Measurements from ENCODE around the gene DPYSL5.
"Not testable (repeated sequence)": the region's sequence is repeated elsewhere in the genome, so short reads cannot be mapped to it uniquely, and the experiment has no call there.

DPYSL5 gene, protein sequence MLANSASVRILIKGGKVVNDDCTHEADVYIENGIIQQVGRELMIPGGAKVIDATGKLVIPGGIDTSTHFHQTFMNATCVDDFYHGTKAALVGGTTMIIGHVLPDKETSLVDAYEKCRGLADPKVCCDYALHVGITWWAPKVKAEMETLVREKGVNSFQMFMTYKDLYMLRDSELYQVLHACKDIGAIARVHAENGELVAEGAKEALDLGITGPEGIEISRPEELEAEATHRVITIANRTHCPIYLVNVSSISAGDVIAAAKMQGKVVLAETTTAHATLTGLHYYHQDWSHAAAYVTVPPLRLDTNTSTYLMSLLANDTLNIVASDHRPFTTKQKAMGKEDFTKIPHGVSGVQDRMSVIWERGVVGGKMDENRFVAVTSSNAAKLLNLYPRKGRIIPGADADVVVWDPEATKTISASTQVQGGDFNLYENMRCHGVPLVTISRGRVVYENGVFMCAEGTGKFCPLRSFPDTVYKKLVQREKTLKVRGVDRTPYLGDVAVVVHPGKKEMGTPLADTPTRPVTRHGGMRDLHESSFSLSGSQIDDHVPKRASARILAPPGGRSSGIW

DNA sequence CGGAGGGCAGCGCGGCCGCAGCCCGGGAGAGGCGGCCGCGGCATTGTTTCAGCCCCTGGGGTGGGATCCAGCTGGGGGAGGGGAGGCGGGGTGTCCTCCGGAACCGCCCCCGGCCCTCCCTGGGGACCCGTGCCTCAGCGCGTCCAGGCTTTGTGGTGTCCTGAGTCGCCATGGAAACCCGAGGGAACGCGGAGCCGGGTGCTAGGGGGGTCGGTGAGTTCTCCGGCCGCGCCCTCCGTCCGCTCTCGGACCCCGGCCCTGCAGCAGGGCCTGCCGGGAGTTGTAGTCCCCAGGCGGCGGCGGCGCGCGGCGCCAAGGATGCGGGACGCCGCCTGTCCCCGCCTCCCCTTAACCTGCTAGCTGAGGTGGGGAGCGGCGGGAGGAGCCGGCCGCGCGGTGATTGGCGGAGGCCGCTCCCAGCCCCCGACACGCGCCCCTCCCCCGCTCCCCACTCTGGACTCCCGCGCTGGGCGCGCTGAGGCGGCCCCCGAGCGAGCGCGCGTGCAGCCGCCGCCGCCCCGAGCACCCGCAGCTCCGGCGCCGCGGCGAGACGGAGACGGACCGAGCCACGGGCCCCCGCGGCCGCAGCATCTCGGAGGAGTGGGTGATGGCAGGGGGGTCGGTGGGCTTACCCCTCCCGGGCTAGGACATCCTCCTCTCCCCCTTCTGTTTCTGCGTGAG, at the start of gene DPYSL5:
Gene DPYSL5, plus strand, starts transcription at position 478 of the 681 bp plus-strand sequence. CDS start 50,368 bp downstream, outside the sequence.
- DNase-seq (ENCODE audit: low spot score): no peak

DNA sequence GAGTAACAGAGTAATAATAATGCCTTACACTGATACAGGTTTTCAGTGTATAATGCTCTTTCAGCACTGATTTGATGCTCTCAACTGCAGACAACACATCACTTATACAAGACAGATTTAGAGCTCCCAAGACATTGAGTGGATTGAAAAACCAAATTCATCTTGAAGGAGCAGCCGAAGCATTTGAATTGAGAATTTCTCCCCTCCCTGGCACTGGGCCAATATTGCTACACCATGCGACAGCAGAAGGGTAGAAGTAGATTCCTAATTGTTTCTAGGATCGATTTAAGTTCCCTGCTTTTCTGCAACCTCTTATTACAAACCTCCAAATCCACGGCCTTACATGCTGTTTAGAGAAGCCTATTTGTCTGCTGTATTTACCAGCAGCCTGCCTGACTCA, 46.6 kb upstream of the DPYSL5 start:
- no peak for DNase-seq (ENCODE audit: low spot score)

DNA sequence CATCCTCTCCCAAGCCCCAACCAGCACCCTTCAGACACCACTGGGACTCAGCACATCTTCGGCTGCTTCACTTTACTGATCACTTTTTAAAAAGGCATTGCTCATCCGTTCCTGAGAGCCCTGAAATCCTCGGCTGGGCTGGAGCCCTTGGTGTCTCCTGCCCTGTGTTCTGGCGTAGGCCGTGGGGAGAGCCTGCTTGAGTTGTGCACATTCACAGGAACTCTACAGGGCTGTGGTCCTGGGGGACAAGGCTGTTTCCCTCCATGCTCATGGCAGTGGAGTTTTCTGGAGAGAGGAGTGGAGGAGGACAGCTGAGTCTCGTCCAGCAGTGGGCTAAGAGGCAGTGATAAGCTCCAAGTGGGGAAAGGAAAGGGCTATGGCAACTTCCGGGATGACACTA, 46.1 kb upstream of the DPYSL5 start:
- no peak for DNase-seq (ENCODE audit: low spot score)

DNA sequence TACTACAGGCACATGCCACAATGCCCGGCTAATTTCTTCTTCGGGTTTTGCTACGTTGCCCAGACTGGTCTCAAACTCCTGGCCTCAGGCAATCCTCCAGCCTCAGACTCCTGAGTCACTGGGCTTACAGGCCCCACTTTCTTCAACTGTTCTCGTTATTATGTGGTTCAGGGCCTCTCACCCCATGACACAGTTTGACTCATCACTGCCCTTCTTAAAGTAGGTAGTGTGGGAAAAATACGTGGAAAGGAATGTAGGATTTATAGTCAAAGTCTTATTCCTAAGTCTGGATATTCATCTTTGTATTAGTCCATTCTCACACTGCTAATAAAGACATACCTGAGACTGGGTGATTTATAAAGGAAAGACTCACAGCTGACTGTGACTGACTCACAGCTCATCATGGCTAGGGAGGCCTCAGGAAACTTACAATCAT, 42.7 kb upstream of the DPYSL5 start:
- DNase-seq (ENCODE audit: low spot score): no peak

DNA sequence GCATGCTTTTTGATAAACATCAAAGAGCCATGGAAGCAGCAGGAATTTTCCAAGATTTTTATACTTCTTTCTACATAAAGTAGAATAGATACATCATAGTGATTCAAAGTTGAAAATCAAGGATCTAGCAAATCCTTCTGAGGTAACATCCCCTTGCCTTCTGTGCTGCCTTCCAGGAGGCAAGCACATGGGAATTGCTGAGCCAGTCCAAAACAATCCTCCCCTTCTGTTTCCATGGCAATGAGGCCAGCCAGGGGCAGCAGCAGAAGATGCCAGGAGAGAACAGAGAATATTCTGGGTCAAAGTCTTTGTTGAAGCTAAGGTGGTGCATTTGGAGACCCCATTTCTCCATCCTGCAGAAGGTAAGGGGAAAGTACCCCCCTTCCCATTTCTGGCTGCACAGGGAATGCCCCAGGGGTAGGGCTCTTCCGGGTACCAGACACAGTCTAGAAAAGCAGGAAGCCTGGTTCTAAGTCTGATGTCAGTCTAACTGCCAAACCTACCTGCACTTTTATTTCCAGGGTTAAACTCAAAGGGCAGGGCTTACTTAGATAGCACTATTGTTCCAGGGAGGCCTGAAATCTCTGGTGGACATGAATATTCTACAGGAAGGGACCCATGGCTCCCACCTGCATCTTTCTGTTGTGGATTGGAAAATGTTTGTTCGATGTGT, 40.0 kb upstream of the DPYSL5 start:
- DNase-seq (ENCODE audit: low spot score): no peak

DNA sequence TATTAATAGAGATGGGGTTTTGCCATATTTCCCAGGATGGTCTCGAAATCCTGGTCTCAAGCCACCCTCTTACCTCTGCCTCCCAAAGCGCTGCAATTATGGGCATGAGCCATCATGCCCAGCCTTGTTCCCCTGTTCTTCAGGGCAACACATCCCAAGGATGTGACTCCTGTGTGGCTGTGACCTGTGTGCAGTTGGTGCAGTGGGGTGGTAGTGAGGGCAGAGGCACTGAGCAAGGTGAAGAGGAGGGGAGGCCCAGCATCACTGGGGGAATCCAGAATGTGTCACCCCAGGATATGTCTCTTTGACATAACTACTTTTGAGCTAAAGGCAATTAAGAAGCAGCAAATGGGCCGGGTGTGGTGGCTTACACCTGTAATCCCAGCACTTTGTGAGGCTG, 38.7 kb upstream of the DPYSL5 start:
- DNase-seq (ENCODE audit: low spot score): no peak

DNA sequence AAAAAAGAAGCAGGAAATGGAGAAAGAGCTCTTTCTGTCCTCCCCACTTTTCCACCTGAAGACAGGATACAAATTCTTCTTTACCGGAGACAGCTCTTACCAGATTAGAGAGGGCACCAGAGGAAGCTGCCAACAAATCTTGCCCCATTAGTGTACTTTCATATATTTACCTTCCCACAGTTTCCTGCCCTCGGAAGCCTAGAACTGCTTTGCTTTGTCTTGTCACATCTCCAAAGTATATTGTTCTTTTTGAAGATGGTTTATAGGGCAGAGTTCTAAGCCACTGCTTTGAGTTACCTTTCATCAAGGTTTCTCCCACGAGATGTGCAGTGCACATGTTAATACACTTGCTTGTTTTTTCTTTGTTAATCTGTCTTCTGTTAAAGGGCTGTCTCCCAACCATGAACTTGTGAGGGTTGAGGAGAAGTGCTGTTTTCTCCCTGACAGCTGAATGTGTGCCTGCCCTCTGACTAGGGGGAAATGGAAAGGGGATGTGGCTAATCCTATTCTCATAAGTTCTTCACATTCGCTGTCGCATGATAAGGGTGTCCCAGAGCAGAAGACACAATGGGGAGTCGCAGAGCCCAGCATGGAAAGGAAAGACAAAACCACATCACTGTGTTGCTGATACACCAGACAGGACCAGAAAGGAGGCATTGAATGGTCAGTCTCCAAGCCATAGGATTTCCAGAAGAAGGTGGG, 37.9 kb upstream of the DPYSL5 start:
- DNase-seq (ENCODE audit: low spot score): no peak

DNA sequence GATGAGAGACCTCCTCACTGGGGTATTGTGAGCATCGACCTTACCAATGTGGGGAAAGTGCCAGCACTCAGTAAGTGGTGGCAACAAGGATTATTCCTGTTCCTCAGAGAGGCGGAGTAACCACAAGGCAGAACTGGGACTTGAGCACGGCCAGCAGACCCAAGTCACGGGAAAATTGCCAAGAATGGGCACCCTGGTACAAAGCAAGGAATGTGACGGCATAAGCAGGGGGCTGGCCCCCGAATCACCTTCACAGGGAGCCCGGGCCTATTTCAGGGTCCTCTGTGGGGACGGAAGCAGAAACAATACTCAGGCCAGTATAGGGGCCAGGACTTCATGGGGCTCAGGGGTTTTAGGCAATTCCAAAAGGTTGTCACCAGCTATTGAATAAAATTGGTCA, 36.7 kb upstream of the DPYSL5 start:
- DNase-seq (ENCODE audit: low spot score): no peak

DNA sequence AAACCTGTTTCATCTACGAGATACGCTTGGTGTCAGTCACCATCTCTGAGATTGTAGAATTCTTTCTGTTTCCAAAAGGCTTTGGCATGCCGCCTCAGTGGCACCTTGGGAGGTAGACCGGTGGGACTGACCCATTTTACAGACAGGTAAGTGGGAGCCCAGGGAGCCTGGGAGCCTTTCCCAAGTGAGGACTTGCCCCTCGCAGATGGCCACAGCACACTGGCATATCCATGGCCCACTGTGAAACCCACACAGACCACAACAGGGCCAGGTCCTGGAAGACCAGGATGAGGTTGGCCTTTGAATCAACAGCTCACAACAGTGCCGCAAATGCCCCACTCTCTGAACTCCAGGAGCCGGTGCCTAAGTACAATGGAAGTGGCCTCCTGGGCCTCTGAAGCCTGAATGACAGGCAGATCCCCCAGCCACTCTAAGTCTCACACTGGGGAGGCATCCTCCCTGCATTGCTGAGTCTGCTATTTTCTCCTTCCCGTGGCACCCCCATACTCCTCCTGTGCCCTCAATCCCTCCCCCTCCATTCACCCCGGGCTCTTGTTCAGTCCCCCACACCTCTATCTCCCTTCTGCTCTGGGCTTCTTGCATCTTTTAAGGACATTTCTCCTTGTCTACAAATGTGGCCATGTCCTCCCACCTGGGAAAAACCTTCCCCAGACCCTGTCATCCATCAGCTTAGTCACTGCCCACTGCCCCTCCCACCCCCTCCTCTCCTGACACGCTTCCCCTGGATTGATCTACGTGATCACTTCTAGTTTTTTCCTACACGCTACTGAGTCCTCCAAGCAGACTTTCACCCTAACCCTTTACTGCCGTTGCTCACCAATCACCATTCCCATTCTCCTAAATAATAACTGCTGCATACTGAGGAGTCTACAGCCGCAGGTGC, 35.9 kb upstream of the DPYSL5 start:
- DNase-seq (ENCODE audit: low spot score): no peak

DNA sequence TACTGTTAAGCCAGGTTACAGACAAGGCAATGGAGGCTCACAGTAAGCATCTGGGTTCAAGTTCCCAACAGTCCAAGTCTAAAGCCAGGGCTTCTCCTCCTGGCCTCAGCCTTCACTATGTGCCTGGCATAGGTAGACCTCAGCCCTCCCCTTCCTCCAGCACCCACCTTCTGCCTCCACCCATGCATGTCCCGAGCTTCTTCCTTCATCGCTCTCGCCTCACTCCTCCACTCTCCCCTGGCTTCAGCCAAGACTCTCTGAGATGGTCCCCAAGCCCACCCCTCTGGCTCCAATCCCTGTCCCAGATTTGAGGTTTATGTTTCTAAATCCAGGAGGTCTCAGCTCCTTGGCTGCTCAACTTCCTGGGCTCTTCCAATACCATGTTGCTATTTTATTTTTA, 35.2 kb upstream of the DPYSL5 start:
- no peak for DNase-seq (ENCODE audit: low spot score)

DNA sequence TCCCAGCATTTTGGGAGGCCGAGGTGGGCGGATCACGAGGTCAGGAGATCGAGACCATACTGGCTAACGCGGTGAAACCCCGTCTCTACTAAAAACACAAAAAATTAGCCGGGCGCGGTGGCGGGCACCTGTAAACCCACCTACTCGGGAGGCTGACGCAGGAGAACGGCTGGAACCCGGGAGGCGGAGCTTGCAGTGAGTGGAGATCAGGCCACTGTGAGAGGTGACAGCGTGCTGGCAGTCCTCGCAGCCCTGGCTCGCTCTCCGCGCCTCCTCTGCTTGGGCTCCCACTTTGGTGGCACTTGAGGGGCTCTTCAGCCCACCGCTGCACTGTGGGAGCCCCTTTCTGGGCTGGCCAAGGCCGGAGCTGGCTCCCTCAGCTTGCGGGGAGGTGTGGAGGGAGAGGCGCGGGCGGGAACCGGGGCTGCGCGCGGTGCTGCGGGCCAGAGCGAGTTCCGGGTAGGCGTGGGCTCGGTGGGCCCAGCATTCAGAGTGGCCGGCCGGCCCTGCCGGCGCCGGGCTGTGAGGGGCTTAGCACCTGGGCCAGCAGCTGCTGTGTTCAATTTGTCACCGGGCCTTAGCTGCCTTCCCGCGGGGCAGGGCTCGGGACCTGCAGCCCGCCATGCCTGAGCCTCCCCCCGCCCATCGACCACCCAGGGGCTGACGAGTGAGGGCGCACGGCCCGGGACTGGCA, 33.7 kb upstream of the DPYSL5 start:
- not testable (repeated sequence) for DNase-seq (ENCODE audit: low spot score)

DNA sequence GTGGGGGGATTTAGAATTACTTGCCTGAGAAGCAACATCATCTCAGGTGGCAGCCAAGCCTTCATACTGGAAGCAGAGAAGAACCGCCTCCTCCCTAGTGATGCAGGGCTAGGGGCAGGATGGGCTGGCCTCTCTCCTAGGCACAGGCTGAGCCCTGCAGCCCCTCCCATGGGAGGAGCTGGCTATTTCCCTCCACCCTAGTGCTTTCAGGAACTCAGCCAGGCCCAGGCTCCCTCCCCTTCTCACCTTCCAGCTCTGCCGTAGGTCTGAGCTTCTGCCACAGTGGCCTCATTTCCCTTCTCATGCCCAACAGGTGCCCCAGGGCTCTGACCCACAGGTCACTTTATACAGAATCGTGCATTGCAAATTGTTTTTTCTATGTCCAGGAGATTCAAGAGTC, 31.0 kb upstream of the DPYSL5 start:
- no peak for DNase-seq (ENCODE audit: low spot score)

DNA sequence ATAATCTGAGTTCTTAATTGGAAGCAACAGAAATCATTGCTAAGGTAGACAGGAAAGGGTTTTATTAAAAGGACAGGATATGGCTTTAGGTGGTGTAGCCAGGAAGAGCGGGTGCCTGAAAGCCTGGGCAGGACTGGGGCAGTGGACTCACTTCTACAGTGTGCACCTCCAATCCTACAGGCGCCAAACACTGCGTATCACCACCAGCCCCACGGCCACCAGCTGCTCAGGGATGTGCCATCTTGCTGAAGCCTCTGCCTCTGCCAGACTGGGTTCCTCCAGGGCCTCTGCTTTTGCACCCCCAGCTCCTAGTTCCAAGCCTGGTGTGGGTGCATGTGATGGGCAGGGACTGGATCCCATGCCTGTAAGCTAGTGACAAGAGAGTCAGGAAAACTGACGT, 29.7 kb upstream of the DPYSL5 start:
- DNase-seq (ENCODE audit: low spot score): no peak

DNA sequence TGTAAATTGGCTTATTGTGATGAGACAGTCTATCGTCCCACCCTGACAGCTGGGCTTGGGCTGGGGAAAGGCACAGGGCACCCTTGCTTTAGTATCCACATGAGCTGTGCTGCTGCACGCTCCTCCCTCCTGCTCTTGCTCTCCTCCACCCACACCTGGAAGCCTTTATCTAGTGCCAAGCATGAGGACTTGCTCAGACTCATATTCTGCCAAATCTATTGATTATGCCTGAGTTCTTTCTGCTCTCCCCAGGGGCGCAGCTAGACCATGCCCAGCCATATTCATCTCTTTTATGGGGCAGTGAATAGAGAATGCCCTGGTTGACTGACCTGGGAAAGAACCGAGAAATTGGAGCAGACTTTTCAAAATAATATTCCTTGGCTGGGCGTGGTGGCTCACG, 29.0 kb upstream of the DPYSL5 start:
- DNase-seq (ENCODE audit: low spot score): no peak

DNA sequence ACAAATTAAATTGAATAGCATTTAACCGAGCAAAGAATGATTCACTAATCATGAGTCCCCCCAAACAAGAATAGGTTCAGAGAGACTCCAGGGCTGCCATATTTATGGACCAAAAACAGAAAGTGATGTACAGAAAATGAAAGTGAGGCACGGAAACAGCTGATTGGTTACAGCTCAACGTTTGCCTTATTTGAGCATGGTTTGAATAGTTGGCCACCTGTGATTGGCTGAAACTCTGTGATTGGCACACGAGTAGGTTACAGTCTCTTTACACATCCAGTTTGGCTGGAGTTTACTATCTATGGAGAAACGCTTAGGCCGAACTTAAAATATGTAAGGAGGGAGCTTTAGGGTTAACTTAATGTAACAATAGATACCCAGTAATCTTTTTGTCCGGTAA, 27.0 kb upstream of the DPYSL5 start:
- DNase-seq (ENCODE audit: low spot score): no peak

DNA sequence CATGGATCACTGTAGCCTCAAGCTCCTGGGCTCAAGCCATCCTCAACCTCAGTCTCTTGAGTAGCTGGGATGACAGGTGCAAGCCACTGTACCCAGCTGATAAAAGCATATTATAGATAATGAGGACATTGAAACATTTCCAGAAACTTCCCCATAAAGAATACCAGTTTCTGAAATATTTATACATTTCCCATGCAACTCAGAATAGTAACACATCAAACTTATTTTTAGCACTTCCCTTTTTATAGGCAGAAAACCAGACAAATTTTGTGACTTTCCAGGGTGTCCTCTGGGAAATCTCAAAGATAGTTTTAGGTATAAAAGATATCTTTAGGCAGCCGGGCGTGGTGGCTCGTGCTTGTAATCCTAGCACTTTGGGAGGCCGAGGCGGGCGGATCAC, 25.1 kb upstream of the DPYSL5 start:
- no peak for DNase-seq (ENCODE audit: low spot score)

DNA sequence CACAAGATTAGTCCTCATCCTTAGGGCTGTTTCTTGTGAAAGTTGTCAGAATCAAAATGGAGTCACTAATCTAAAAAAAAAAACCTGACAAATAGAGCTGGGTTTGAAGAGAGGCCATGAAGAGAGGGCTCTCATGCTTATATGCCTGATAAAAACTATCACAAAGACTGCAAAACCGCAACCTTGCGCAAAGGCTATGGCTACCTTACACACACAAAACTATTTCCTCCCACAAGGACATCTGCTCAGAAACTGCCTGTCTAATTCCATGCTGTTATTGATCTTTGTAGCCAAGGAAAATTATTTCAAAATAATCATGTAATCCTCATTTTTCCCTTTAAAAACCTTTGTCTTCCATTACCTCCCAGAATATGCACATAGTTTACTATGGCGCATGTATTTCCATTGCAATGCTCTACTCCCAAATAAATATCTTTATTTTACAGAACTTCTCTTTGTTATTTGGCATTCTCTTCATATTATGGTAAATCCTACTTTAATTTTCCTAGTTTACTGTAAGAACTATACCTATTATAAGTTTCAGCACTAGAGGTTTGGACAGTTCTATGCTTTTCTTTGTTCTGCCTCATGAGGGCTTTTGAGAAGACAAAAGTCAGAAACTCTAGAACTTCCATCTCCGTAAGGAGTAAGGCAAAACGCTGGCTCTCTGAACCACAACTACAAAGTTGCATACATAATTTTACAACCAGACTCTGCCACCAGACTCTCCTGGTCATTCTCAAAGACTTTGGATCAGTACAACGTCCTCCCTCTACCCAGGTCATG, 9.6 kb upstream of the DPYSL5 start:
- no peak for DNase-seq (ENCODE audit: low spot score)

DNA sequence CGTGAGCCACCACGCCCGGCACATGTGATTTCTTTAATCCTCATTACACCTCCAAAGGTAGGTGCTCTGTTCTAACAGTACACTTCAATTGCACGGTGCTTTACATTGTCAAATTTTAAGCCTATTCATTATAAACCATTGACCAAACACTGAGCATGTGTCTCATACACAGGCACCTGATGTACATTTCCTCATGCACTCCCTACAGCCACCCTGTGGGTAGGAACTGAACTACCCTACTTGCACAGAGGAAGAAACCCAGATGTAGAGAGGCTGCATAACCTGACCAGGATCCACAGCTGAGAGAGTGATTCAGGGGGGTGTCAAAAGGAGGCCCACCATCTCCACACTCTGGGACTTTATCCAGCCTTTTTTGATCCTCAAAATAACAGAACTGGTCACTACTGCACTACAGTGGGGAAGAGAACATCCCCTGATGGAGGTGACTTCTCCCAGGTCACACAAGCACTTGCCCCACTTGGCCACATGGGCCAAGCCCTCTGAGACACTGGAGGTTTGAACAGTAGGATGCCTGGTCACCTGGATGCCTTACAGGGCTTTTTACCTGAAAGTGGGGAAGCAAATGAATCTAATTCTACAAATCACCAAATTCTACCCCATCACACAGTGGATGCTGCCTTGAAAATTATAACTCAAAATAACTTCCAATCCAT, 6.9 kb upstream of the DPYSL5 start:
- DNase-seq (ENCODE audit: low spot score): no peak

DNA sequence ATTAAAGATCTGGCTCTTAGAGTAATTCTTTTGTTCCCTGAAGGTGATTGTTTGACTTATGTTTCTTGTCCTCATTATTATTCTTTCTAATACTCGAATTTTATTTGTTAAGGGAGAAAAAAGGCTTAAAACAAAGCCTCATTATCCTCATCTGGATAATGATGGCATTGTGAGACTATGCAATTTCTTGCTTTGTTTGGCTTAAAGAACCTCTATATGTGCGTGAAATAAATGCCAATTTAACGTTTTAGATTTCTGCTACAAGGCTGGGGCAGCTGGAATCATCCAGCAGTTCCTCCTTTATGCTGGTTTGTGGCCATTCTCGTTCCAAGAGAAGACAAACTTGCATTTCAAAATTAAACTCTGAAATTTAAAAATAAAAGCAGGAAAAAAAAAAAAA, 4.9 kb upstream of the DPYSL5 start:
- no peak for DNase-seq (ENCODE audit: low spot score)
